ENCODE data around the gene KCNAB2. TPM values are rescaled to one million over a fixed set of nuclear protein-coding genes. Genes with fewer than 3 reads are reported as not detected.
A peak's percentile ranks its signal among the peaks of the same experiment; 100 is the strongest.

KCNAB2 gene
- total and polyA plus RNA-seq, 2 donors (not counting 1 experiment from before 2014, with no cell fraction given): 90.7 to 143 TPM

GRCh38 chr1:6148497-6149241 is 103.0 kb downstream of the KCNAB2 start:
- Histone ChIP-seq H3K9ac (ENCODE audit: low read length) (no peak overlapping the region), H3K79me2 (ENCODE audit: control insufficient read depth, insufficient read depth, low read length) (no peaks in the 10 kb centered on the region), H3K27me3 (replicated peaks in 1 of 4; ENCODE audit: control extremely low read depth in 1 of 4, control insufficient read depth in 3 of 4, insufficient read depth in 4 of 4, low read length in 3 of 4) (peaks cover 0 to 24% (median 2%) of the 10 kb centered on the region in 4 experiments), H3K27ac (ENCODE audit: low read length in 2 of 2) (no peak overlapping the region), H3K9me3 (ENCODE audit: control extremely low read depth in 1 of 3, control insufficient read depth in 2 of 3, insufficient read depth in 1 of 3, low read length in 2 of 3) (peaks cover 0 to 4% (median 0%) of the 10 kb centered on the region in 3 donors), H3K4me3 (ENCODE audit: control extremely low read depth in 1 of 5, extremely low read depth in 1 of 5, insufficient read depth in 1 of 5, low read depth in 2 of 5, low read length in 4 of 5) (no peak overlapping the region), H3K4me2 (replicated peaks; ENCODE audit: low read depth, low read length, poor library complexity, severe bottlenecking) (peak overlapping the region; percentile 59), H3K36me3 (replicated peaks in 1 of 2; ENCODE audit: control extremely low read depth in 1 of 2, control insufficient read depth in 1 of 2, extremely low read depth in 1 of 2, insufficient read depth in 2 of 2, low read length in 1 of 2) (no peaks in the 10 kb centered on the region), H3K4me1 (ENCODE audit: control insufficient read depth in 2 of 2, insufficient read depth in 2 of 2, low read length in 2 of 2) (peaks cover 11 to 12% of the 10 kb centered on the region in 2 donors), H2AFZ (ENCODE audit: insufficient read depth, low read depth, low read length, poor library complexity, severe bottlenecking) (peak overlapping the region; percentile 22), H4K20me1 (ENCODE audit: control insufficient read depth, insufficient read depth, low read length, poor library complexity, severe bottlenecking) (no peaks in the 10 kb centered on the region)
- Mint-ChIP-seq H3K27me3 (peaks cover 20% of the 10 kb centered on the region), H3K4me3 (peak overlapping the region; percentile 73), H3K9me3 (ENCODE audit: insufficient read depth) (no peaks in the 10 kb centered on the region), H3K27ac (no peak overlapping the region), H3K4me1 (peaks cover 7% of the 10 kb centered on the region)
- CTCF ChIA-PET: no interaction called here
- no peak for TF ChIP-seq EZH2 (IDR thresholded peaks at IDR 0.05; ENCODE audit: borderline replicate concordance, insufficient read depth, low read depth, low read length, poor library complexity, severe bottlenecking)
- TF ChIP-seq, protein P1, sequence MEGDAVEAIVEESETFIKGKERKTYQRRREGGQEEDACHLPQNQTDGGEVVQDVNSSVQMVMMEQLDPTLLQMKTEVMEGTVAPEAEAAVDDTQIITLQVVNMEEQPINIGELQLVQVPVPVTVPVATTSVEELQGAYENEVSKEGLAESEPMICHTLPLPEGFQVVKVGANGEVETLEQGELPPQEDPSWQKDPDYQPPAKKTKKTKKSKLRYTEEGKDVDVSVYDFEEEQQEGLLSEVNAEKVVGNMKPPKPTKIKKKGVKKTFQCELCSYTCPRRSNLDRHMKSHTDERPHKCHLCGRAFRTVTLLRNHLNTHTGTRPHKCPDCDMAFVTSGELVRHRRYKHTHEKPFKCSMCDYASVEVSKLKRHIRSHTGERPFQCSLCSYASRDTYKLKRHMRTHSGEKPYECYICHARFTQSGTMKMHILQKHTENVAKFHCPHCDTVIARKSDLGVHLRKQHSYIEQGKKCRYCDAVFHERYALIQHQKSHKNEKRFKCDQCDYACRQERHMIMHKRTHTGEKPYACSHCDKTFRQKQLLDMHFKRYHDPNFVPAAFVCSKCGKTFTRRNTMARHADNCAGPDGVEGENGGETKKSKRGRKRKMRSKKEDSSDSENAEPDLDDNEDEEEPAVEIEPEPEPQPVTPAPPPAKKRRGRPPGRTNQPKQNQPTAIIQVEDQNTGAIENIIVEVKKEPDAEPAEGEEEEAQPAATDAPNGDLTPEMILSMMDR (IDR thresholded peaks at IDR 0.05): no peak
- ATAC-seq (ENCODE audit: low read depth) (peak; percentile 89), DNase-seq (peak; percentile 54)
- intact Hi-C loops (cut with micrococcal nuclease): no loop called here
- 6% methylated on average over 49 of the region's 53 CpGs for WGBS (ENCODE audit: insufficient coverage)
- POLR2A ChIA-PET: no interaction called here

GRCh38 chr1:6149597-6149996 is 103.9 kb downstream of the KCNAB2 start:
- TF ChIP-seq, protein P1 (IDR thresholded peaks at IDR 0.05): no peak
- TF ChIP-seq EZH2 (IDR thresholded peaks at IDR 0.05; ENCODE audit: borderline replicate concordance, insufficient read depth, low read depth, low read length, poor library complexity, severe bottlenecking): no peak
- DNase-seq (no peak), ATAC-seq (ENCODE audit: low read depth) (no peak)
- ChIA-PET POLR2A (no interaction called here), CTCF (no interaction called here)
- Histone ChIP-seq H3K4me3 (ENCODE audit: control extremely low read depth in 1 of 5, extremely low read depth in 1 of 5, insufficient read depth in 1 of 5, low read depth in 2 of 5, low read length in 4 of 5) (no peak overlapping the region), H3K27ac (ENCODE audit: low read length in 2 of 2) (no peak overlapping the region), H2AFZ (ENCODE audit: insufficient read depth, low read depth, low read length, poor library complexity, severe bottlenecking) (no peak overlapping the region), H3K79me2 (ENCODE audit: control insufficient read depth, insufficient read depth, low read length) (no peaks in the 10 kb centered on the region), H3K36me3 (replicated peaks in 1 of 2; ENCODE audit: control extremely low read depth in 1 of 2, control insufficient read depth in 1 of 2, extremely low read depth in 1 of 2, insufficient read depth in 2 of 2, low read length in 1 of 2) (no peaks in the 10 kb centered on the region), H3K4me1 (ENCODE audit: control insufficient read depth in 2 of 2, insufficient read depth in 2 of 2, low read length in 2 of 2) (peaks cover 11 to 12% of the 10 kb centered on the region in 2 donors), H3K9me3 (ENCODE audit: control extremely low read depth in 1 of 3, control insufficient read depth in 2 of 3, insufficient read depth in 1 of 3, low read length in 2 of 3) (peaks cover 0 to 4% (median 0%) of the 10 kb centered on the region in 3 donors), H4K20me1 (ENCODE audit: control insufficient read depth, insufficient read depth, low read length, poor library complexity, severe bottlenecking) (no peaks in the 10 kb centered on the region), H3K27me3 (replicated peaks in 1 of 4; ENCODE audit: control extremely low read depth in 1 of 4, control insufficient read depth in 3 of 4, insufficient read depth in 4 of 4, low read length in 3 of 4) (peaks cover 0 to 24% (median 2%) of the 10 kb centered on the region in 4 experiments), H3K9ac (ENCODE audit: low read length) (no peak overlapping the region), H3K4me2 (replicated peaks; ENCODE audit: low read depth, low read length, poor library complexity, severe bottlenecking) (peak overlapping the region; percentile 59)
- Mint-ChIP-seq H3K27ac (no peak overlapping the region), H3K4me3 (no peak overlapping the region), H3K27me3 (peaks cover 20% of the 10 kb centered on the region), H3K9me3 (ENCODE audit: insufficient read depth) (no peaks in the 10 kb centered on the region), H3K4me1 (peaks cover 7% of the 10 kb centered on the region)
- WGBS (ENCODE audit: insufficient coverage): 100% methylated on average over 1 of the region's 1 CpG
- intact Hi-C loops (cut with micrococcal nuclease): no loop called here
